KMS-11 (cell line): ENCODE measurements around the gene STK38.
"Not testable (repeated sequence)": the region's sequence is repeated elsewhere in the genome, so short reads cannot be mapped to it uniquely, and the experiment has no call there.

Source experiments
- H2AFZ ChIP-seq: fragments of 200-600 bp; sonication (generic); 2 replicates; pipeline ENCODE4 v1.6.1; 2016; ENCODE audit warnings: antibody characterized with exemption, mixed run types, low read depth
- H3K27ac ChIP-seq: fragments of 200-600 bp; sonication (generic); 2 replicates; pipeline ENCODE4 v1.6.1; 2016; ENCODE audit warnings: mild to moderate bottlenecking, mixed run types
- H3K27me3 ChIP-seq: fragments of 200-600 bp; sonication (generic); 2 replicates; pipeline ENCODE4 v1.6.1; 2017; ENCODE audit warnings: mild to moderate bottlenecking, low read depth, mixed run types, moderate library complexity; ENCODE audit not compliant: insufficient read depth
- H3K36me3 ChIP-seq: fragments of 200-600 bp; sonication (generic); 2 replicates; pipeline ENCODE4 v1.6.1; 2017; ENCODE audit warnings: mild to moderate bottlenecking, mixed run types; ENCODE audit not compliant: insufficient read depth
- H3K4me1 ChIP-seq: fragments of 200-600 bp; sonication (generic); 2 replicates; pipeline ENCODE4 v1.6.1; 2016; ENCODE audit warnings: mild to moderate bottlenecking, low read depth, mixed run types; ENCODE audit not compliant: poor library complexity, severe bottlenecking
- H3K4me2 ChIP-seq: fragments of 200-600 bp; sonication (generic); 2 replicates; pipeline ENCODE4 v1.7.0; 2016; ENCODE audit warnings: mild to moderate bottlenecking, mixed run types
- H3K4me3 ChIP-seq: fragments of 200-600 bp; sonication (generic); IDR thresholded peaks from 2 replicates; pipeline ENCODE4 v1.6.1; 2017; ENCODE audit warnings: low read depth, low read length, mixed read lengths; ENCODE audit not compliant: insufficient read depth
- H3K79me2 ChIP-seq: fragments of 200-600 bp; sonication (generic); 2 replicates; pipeline ENCODE4 v1.6.1; 2016; ENCODE audit warnings: low read depth, mixed run types; ENCODE audit not compliant: insufficient read depth
- H3K9ac ChIP-seq: fragments of 200-600 bp; sonication (generic); 2 replicates; pipeline ENCODE4 v1.6.1; 2016; ENCODE audit warnings: mild to moderate bottlenecking, mixed run types
- H4K20me1 ChIP-seq: fragments of 200-600 bp; sonication (generic); 2 replicates; pipeline ENCODE4 v1.6.1; 2016; ENCODE audit warnings: mild to moderate bottlenecking, mixed run types; ENCODE audit not compliant: insufficient read depth
- CTCF ChIP-seq: fragments of 200-600 bp; sonication (generic); conservative IDR thresholded peaks from 2 replicates; pipeline ENCODE4 v1.6.1; 2017; ENCODE audit warnings: low read depth, mild to moderate bottlenecking, antibody characterized with exemption, low read length, moderate library complexity, mixed read lengths

Gene STK38

DNA sequence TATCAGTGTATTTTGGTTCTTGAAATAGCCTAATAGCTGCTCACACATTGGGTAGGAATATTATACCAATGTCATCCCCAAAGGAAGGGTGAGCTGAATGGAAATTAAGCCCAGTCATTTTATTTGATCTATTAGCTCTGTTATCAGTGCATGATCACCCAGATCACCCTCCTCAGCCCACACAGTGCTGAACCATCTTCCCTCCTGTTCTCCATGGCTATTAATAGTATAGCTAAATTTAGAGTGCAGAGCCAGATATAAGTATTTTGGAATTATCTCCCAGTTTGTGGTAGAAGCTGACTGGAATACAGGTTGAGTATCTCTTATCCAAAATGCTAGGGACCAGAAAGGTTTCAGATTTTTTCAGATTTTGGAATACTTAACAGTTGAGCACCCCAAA, 59.1 kb downstream of the STK38 start:
- no peak for TF ChIP-seq CTCF
- Histone ChIP-seq H3K36me3 (no peaks in the 10 kb centered on the region; the same call in 1 of the 2 replicates), H3K27ac (no peak overlapping the region), H3K4me1 (no peaks in the 10 kb centered on the region), H3K9ac (no peak overlapping the region), H2AFZ (no peak overlapping the region), H3K4me3 (no peak overlapping the region), H4K20me1 (no peaks in the 10 kb centered on the region), H3K79me2 (no peaks in the 10 kb centered on the region), H3K27me3 (no peaks in the 10 kb centered on the region), H3K4me2 (no peak overlapping the region)

DNA sequence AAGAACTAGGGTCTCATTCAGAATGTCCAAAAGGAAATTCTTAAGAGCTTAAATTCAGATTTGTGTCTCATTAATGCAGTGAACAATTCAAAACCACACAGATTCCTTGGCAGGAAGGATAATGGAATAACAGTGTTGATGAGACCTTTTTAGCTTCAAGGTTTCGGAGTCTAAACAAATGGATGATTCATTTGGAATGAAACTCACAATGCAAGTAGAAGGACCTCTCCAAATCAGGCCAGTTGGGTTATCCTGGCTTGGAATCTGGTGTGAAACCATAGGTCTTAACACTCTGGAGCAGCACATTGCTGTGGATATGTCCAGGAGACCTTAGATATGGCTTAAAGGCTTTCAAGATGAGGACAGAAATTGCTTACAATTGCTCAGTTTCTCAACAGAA, 59.6 kb downstream of the STK38 start:
- no peak overlapping the region for H3K27ac ChIP-seq
- no peak overlapping the region for H3K9ac ChIP-seq
- H2AFZ ChIP-seq = no peak overlapping the region
- H4K20me1 ChIP-seq = no peaks in the 10 kb centered on the region
- H3K79me2 ChIP-seq = no peaks in the 10 kb centered on the region
- no peak overlapping the region for H3K4me3 ChIP-seq
- no peaks in the 10 kb centered on the region for H3K27me3 ChIP-seq
- no peak for TF ChIP-seq CTCF
- no peaks in the 10 kb centered on the region for H3K4me1 ChIP-seq
- H3K4me2 ChIP-seq = no peak overlapping the region
- no peaks in the 10 kb centered on the region; the same call in 1 of the 2 replicates for H3K36me3 ChIP-seq

DNA sequence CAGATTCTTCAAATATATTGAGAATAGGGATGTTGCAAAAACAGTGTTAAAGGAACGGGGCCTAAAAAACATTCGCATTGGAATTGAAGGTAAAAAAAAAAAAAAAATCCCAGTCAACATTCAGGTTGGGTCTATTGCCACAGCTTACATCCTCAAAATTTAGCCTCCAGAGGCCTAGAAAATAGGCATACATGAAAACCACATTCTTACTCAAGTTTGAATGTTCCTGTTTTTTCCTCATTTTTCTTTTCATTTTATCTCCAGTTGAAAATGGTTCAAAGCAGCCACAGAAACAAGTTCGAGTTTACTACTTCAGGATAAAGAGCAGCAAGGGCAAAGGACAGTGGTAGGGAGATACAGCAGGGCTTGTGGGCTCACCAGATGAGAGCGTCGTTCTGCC, 62.5 kb downstream of the STK38 start:
- H3K79me2 ChIP-seq = no peaks in the 10 kb centered on the region
- no peak overlapping the region for H3K4me3 ChIP-seq
- no peaks in the 10 kb centered on the region for H3K27me3 ChIP-seq
- H3K9ac ChIP-seq = no peak overlapping the region
- H3K36me3 ChIP-seq = no peaks in the 10 kb centered on the region; the same call in 1 of the 2 replicates
- H4K20me1 ChIP-seq = no peaks in the 10 kb centered on the region
- no peak overlapping the region for H2AFZ ChIP-seq
- no peak overlapping the region for H3K4me2 ChIP-seq
- no peak overlapping the region for H3K27ac ChIP-seq
- TF ChIP-seq CTCF = no peak
- H3K4me1 ChIP-seq = no peaks in the 10 kb centered on the region

DNA sequence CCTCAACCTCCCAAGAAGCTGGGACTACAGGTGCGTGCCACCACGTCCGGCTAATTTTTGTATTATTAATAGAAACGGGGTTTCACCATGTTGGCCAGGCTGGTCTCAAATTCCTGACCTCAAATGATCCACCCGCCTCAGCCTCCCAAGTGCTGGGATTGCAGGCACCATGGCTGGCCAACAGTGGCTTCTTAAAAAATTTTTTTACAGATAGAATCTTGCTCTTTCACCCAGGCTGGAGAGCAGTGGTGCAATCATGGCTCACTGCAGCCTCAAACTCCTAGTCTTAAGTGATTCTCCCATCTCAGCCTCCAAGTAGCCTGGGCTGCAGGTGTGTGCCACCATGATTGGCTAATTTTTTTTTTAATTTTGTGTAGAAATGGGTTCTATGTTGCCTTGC, 64.0 kb downstream of the STK38 start:
- not testable (repeated sequence) for H3K27ac ChIP-seq, H3K36me3 ChIP-seq, H4K20me1 ChIP-seq, H3K4me3 ChIP-seq, H3K4me1 ChIP-seq, H3K79me2 ChIP-seq, H2AFZ ChIP-seq, H3K27me3 ChIP-seq, H3K9ac ChIP-seq, H3K4me2 ChIP-seq

GRCh38 chr6:36479256-36479655, 68.0 kb downstream of the STK38 start:
- Histone ChIP-seq H3K27me3 (no peaks in the 10 kb centered on the region), H2AFZ (no peak overlapping the region), H3K4me1 (no peaks in the 10 kb centered on the region), H3K4me2 (no peak overlapping the region), H3K4me3 (no peak overlapping the region), H3K36me3 (no peaks in the 10 kb centered on the region; the same call in 1 of the 2 replicates), H4K20me1 (no peaks in the 10 kb centered on the region), H3K79me2 (no peaks in the 10 kb centered on the region), H3K27ac (no peak overlapping the region), H3K9ac (no peak overlapping the region)
- TF ChIP-seq CTCF = no peak
